A549 (cell line): Measurements from ENCODE around the gene FAM228B. TPM values are rescaled to one million over a fixed set of nuclear protein-coding genes. Genes with fewer than 3 reads are reported as not detected.
A peak's percentile ranks its signal among the peaks of the same experiment; 100 is the strongest.

Experiments used
- ATAC-seq, 2 experiments: fragments of 200-7000 bp in 1 of 2; fragments of >200 bp in 1 of 2; cut with Nextera tagmentation in 1 of 2; cut with Tn5 transposase in 1 of 2; 3 replicates each; pipeline versions ENCODE4 v1.8.0 to v1.9.1; 2018 to 2020; ENCODE audit warnings: mild to moderate bottlenecking in 1 of 2, moderate library complexity in 1 of 2
- CTCF ChIA-PET: fragments of 300-600 bp; sonication (Branson Sonifier 250); formaldehyde crosslinking; extraction: SDS; loops from one replicate; lab custom pipeline; 2021; ENCODE audit warnings: antibody characterized with exemption, inconsistent platforms; lab: Yijun Ruan, JAX
- POLR2A ChIA-PET: fragments of 350-600 bp; formaldehyde crosslinking; extraction: SDS; loops from one replicate; lab custom pipeline; 2021; ENCODE audit warnings: antibody characterized with exemption, inconsistent platforms; lab: Yijun Ruan, JAX
- DNase-seq, 2 experiments: peaks; one replicate each; pipeline versions ENCODE4 v3.0.0 to v3.0.0-alpha.2; 2011 to 2016; ENCODE audit warnings: low read depth in 1 of 2, low spot score in 1 of 2
- FAIRE-seq: peaks from 2 replicates; lab custom pipeline; 2011; peaks lifted over from hg19 to GRCh38; lab: Jason Lieb, UNC
- H3K27ac ChIP-seq, 2 experiments: fragments of >200 bp; sonication (Bioruptor Twin); formaldehyde crosslinking; 3 replicates each; pipeline ENCODE4 v1.5.1; 2016 to 2017
- H3K4me1 ChIP-seq: fragments of >200 bp; sonication (Bioruptor Twin); formaldehyde crosslinking; 3 replicates; pipeline ENCODE4 v1.6.1; 2016
- H3K4me2 ChIP-seq: fragments of >200 bp; sonication (Bioruptor Twin); formaldehyde crosslinking; 3 replicates; pipeline ENCODE4 v1.6.1; 2016
- H3K4me3 ChIP-seq: fragments of >200 bp; sonication (Bioruptor Twin); formaldehyde crosslinking; 3 replicates; pipeline ENCODE4 v1.5.1; 2016
- H3K9me3 ChIP-seq: fragments of >200 bp; sonication (Bioruptor Twin); formaldehyde crosslinking; 3 replicates; pipeline ENCODE4 v1.6.1; 2016
- CBX8 ChIP-seq: fragments of 200-600 bp; sonication (generic); IDR thresholded peaks from 2 replicates; pipeline ENCODE4 v1.6.1; 2016
- CHD2 ChIP-seq: fragments of 150-350 bp; IDR thresholded peaks from 2 replicates; pipeline ENCODE4 v1.6.1; 2014; ENCODE audit warnings: low read length; ENCODE audit not compliant: partially characterized antibody
- CHD4 ChIP-seq: fragments of 200-600 bp; sonication (generic); IDR thresholded peaks from 2 replicates; pipeline ENCODE4 v1.6.1; 2016; ENCODE audit warnings: antibody characterized with exemption, mild to moderate bottlenecking, borderline replicate concordance
- CTCF ChIP-seq: fragments of >200 bp; sonication (Bioruptor Twin); formaldehyde crosslinking; IDR thresholded peaks from 3 replicates; pipeline ENCODE4 v1.5.1; 2016
- E2F6 ChIP-seq: IDR thresholded peaks from 2 replicates; pipeline ENCODE4 v1.6.1; 2012; ENCODE audit warnings: low read depth, borderline replicate concordance
- EHMT2 ChIP-seq: fragments of 200-600 bp; sonication (generic); IDR thresholded peaks from 2 replicates; pipeline ENCODE4 v1.6.1; 2016; ENCODE audit warnings: antibody characterized with exemption, low read depth, mild to moderate bottlenecking, moderate library complexity
- EP300 ChIP-seq, 2 experiments: fragments of >200 bp; sonication (Bioruptor Twin); formaldehyde crosslinking; IDR thresholded peaks; 2 replicates in 1 of 2; 3 replicates in 1 of 2; pipeline ENCODE4 v1.6.1; 2016 to 2017
- FOXS1 ChIP-seq: fragments of 250-450 bp; sonication (Bioruptor Pico); IDR thresholded peaks from 2 replicates; pipeline ENCODE4 v1.5.0; 2020; ENCODE audit warnings: mild to moderate bottlenecking, moderate library complexity
- GATA3 ChIP-seq: IDR thresholded peaks from 2 replicates; pipeline ENCODE4 v1.6.1; 2012; ENCODE audit warnings: borderline replicate concordance
- HDAC2 ChIP-seq: fragments of 200-600 bp; sonication (generic); IDR thresholded peaks from 2 replicates; pipeline ENCODE4 v1.6.1; 2016
- HES2 ChIP-seq: fragments of >200 bp; sonication (Bioruptor Twin); formaldehyde crosslinking; IDR thresholded peaks from 2 replicates; pipeline ENCODE4 v1.6.1; 2016
- HOXA7 ChIP-seq: fragments of 250-450 bp; sonication (Bioruptor Pico); IDR thresholded peaks from 2 replicates; pipeline ENCODE4 v1.5.0; 2020; ENCODE audit warnings: mild to moderate bottlenecking, moderate library complexity
- HOXB13 ChIP-seq: fragments of 250-450 bp; sonication (Bioruptor Pico); IDR thresholded peaks from 2 replicates; pipeline ENCODE4 v1.5.0; 2020; ENCODE audit warnings: low read depth, mild to moderate bottlenecking, moderate library complexity
- JUN ChIP-seq, 2 experiments: fragments of >200 bp; sonication (Bioruptor Twin); formaldehyde crosslinking; IDR thresholded peaks; 2 replicates in 1 of 2; 3 replicates in 1 of 2; pipeline ENCODE4 v1.6.1; 2016 to 2017
- MYC ChIP-seq: IDR thresholded peaks from 2 replicates; pipeline ENCODE4 v1.6.1; 2012; ENCODE audit warnings: mild to moderate bottlenecking, inconsistent platforms, low read length, improper control_type of control experiment, borderline replicate concordance
- NR3C1 ChIP-seq: fragments of >200 bp; sonication (Bioruptor Twin); formaldehyde crosslinking; IDR thresholded peaks from 3 replicates; pipeline ENCODE4 v1.6.1; 2017
- RCOR1 ChIP-seq: fragments of 150-350 bp; IDR thresholded peaks from 2 replicates; pipeline ENCODE4 v1.6.1; 2014; ENCODE audit warnings: antibody characterized with exemption, low read length, low read depth
- RFX5 ChIP-seq: fragments of 450-650 bp; IDR thresholded peaks from 2 replicates; pipeline ENCODE4 v1.7.1; 2014; ENCODE audit warnings: antibody characterized with exemption, mild to moderate bottlenecking, moderate library complexity
- ZNF302 ChIP-seq: fragments of 250-450 bp; sonication (Bioruptor Pico); IDR thresholded peaks from 2 replicates; pipeline ENCODE4 v1.9.0; 2021; ENCODE audit warnings: inconsistent platforms, mild to moderate bottlenecking, moderate library complexity
- WGBS: methylation state at CpG from one replicate; pipeline ENCODE4 v1.1.6; 2017; ENCODE audit errors: missing lambda C conversion rate; 5-methylcytosine and 5-hydroxymethylcytosine counted together
- polyA plus RNA-seq, 4 experiments: library from polyadenylated mRNA; depleted of rRNA in 3 of 4; stranded (reverse); fragments of >200 nt; fragmentation: RNase III in 1 of 4; extraction: RNeasy Plus Mini Kit Qiagen cat#74134 plus additional on column Dnase treatment in 1 of 4; gene quantifications; 2 replicates in 3 of 4; 3 replicates in 1 of 4; pipeline ENCODE4 v1.2.3, GENCODE V29; 2011 to 2017
- TF ChIP-seq, protein P1 (sequence below): fragments of 450-650 bp; IDR thresholded peaks from 2 replicates; pipeline ENCODE4 v1.6.1; 2014; ENCODE audit warnings: antibody characterized with exemption
- TF ChIP-seq, protein P2 (sequence below): IDR thresholded peaks from 2 replicates; pipeline ENCODE4 v1.6.1; 2012
- TF ChIP-seq, protein P3 (sequence below): IDR thresholded peaks from 2 replicates; pipeline ENCODE4 v1.6.1; 2012
- TF ChIP-seq, protein P4 (sequence below): fragments of 250-450 bp; sonication (Bioruptor Pico); IDR thresholded peaks from 2 replicates; pipeline ENCODE4 v1.5.0; 2021; ENCODE audit warnings: mild to moderate bottlenecking, moderate library complexity, borderline replicate concordance
- TF ChIP-seq, protein P5 (sequence below): fragments of 150-350 bp; IDR thresholded peaks from 2 replicates; pipeline ENCODE4 v1.6.1; 2014; ENCODE audit warnings: low read depth, mild to moderate bottlenecking, low read length

FAM228B gene
- polyA plus RNA-seq, 2 of the 4 experiments (the other 2 are of a cell fraction), result 3.8 to 7.6 TPM

DNA sequence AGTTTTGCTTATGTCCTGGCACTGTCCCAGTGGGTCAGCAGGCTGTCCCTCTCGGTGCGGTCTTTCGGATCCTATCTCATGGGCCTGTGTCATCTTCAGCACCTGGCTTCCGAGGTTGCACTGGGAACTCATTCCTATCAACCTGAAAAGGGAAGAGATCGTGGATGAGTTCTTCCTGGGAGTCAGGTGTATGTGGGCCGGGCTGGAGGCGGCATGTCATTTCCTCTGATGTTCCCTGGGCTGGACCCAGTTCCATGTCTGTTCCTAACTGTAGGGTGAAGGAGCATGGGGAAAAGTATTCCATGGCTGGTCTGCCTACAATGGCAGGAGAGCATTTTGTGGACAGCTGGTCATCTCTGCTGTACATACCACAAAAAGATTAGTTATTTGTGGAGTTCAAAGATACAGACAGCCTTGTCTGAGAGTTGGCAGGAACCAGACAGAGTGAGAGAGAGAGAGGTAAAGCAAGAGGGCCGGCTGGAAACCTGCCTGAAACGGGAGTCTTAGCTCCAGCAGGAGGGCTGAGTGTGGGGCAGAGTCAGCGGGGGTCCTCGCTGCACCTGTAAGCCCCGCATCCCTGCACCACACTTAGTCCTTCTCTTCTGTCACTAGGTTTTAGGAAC, 76.8 kb downstream of the FAM228B start:
- whole genome bisulfite sequencing, result 75% methylated on average over 12 of the region's 12 CpGs
- DNase-seq (no peak), ATAC-seq (peak in 1 of 2 experiments; percentile 27; a peak in 1 of 6 replicates), FAIRE-seq (no peak)
- TF ChIP-seq, protein P1, sequence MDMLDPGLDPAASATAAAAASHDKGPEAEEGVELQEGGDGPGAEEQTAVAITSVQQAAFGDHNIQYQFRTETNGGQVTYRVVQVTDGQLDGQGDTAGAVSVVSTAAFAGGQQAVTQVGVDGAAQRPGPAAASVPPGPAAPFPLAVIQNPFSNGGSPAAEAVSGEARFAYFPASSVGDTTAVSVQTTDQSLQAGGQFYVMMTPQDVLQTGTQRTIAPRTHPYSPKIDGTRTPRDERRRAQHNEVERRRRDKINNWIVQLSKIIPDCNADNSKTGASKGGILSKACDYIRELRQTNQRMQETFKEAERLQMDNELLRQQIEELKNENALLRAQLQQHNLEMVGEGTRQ, result no peak
- TF ChIP-seq HOXB13 (CRISPR knock-in tag) (no peak), EHMT2 (no peak), CHD2 (no peak), FOXS1 (CRISPR knock-in tag) (no peak), GATA3 (no peak), HOXA7 (CRISPR knock-in tag) (no peak), JUN (IDR thresholded peaks at IDR 0.05) (no peak), CBX8 (no peak), EP300 (IDR thresholded peaks at IDR 0.05) (no peak), NR3C1 (no peak), ZNF302 (no peak), HDAC2 (no peak), MYC (no peak), CTCF (no peak), E2F6 (no peak), HES2 (no peak), RFX5 (no peak)
- TF ChIP-seq, protein P2, sequence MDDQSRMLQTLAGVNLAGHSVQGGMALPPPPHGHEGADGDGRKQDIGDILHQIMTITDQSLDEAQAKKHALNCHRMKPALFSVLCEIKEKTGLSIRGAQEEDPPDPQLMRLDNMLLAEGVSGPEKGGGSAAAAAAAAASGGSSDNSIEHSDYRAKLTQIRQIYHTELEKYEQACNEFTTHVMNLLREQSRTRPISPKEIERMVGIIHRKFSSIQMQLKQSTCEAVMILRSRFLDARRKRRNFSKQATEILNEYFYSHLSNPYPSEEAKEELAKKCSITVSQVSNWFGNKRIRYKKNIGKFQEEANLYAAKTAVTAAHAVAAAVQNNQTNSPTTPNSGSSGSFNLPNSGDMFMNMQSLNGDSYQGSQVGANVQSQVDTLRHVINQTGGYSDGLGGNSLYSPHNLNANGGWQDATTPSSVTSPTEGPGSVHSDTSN, result no peak
- ChIA-PET CTCF (interaction anchor here (1.6 kb wide), 1 partner anchor 8 kb away, joined by 4 read pairs; no protein-coding TSS in a partner anchor), POLR2A (no interaction called here)
- H3K4me3 ChIP-seq, result no peak overlapping the region
- no peaks in the 10 kb centered on the region for H3K9me3 ChIP-seq
- no peak overlapping the region for H3K4me2 ChIP-seq
- H3K4me1 ChIP-seq, result no peaks in the 10 kb centered on the region
- no peak overlapping the region for H3K27ac ChIP-seq

DNA sequence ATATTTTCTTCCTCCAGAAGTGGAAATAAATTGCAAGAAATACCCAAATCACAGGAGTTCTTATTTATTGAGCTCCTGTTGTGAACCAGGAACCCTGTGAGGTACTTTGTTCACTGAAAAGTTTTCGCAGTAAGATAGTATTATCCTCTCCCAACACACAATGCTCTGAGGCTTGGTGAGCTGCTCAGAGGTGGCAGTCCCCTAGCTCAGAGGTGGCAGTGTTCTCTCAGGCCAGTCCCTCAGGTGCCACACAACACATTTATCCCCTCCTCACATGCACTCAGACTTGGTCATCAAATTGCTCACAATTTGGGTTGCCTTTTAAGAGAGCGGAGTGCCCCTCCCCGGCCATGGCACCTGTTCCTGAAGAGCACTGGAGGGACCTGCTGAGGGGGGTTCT, 77.5 kb downstream of the FAM228B start:
- POLR2A ChIA-PET, result no interaction called here
- no peak; a peak in 1 of 6 replicates for ATAC-seq
- FAIRE-seq, result no peak
- Histone ChIP-seq H3K4me2 (no peak overlapping the region), H3K4me1 (no peaks in the 10 kb centered on the region), H3K27ac (no peak overlapping the region), H3K9me3 (no peaks in the 10 kb centered on the region), H3K4me3 (no peak overlapping the region)
- no peak for DNase-seq
- TF ChIP-seq CHD4 (no peak), RCOR1 (no peak), ZNF302 (no peak)
- TF ChIP-seq, protein P3, sequence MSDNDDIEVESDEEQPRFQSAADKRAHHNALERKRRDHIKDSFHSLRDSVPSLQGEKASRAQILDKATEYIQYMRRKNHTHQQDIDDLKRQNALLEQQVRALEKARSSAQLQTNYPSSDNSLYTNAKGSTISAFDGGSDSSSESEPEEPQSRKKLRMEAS, result no peak
- TF ChIP-seq, protein P4, sequence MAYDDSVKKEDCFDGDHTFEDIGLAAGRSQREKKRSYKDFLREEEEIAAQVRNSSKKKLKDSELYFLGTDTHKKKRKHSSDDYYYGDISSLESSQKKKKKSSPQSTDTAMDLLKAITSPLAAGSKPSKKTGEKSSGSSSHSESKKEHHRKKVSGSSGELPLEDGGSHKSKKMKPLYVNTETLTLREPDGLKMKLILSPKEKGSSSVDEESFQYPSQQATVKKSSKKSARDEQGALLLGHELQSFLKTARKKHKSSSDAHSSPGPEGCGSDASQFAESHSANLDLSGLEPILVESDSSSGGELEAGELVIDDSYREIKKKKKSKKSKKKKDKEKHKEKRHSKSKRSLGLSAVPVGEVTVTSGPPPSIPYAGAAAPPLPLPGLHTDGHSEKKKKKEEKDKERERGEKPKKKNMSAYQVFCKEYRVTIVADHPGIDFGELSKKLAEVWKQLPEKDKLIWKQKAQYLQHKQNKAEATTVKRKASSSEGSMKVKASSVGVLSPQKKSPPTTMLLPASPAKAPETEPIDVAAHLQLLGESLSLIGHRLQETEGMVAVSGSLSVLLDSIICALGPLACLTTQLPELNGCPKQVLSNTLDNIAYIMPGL (CRISPR knock-in tag), result no peak
- TF ChIP-seq, protein P5, sequence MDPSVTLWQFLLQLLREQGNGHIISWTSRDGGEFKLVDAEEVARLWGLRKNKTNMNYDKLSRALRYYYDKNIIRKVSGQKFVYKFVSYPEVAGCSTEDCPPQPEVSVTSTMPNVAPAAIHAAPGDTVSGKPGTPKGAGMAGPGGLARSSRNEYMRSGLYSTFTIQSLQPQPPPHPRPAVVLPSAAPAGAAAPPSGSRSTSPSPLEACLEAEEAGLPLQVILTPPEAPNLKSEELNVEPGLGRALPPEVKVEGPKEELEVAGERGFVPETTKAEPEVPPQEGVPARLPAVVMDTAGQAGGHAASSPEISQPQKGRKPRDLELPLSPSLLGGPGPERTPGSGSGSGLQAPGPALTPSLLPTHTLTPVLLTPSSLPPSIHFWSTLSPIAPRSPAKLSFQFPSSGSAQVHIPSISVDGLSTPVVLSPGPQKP, result no peak
- WGBS, result 93% methylated on average over 3 of the region's 3 CpGs
- CTCF ChIA-PET, result interaction anchor here (0.7 to 1.6 kb wide), 2 partner anchors 9 to 17 kb away, joined by 4 read pairs; no protein-coding TSS in a partner anchor
